Measurements from ENCODE around the gene ZC2HC1B. TPM values are rescaled to one million over a fixed set of nuclear protein-coding genes. Genes with fewer than 3 reads are reported as not detected.

Gene ZC2HC1B
- total and polyA plus RNA-seq, 2 of the 8 experiments (the other 6 are each of a cell fraction or from before 2014, with no cell fraction given) = not detected

DNA sequence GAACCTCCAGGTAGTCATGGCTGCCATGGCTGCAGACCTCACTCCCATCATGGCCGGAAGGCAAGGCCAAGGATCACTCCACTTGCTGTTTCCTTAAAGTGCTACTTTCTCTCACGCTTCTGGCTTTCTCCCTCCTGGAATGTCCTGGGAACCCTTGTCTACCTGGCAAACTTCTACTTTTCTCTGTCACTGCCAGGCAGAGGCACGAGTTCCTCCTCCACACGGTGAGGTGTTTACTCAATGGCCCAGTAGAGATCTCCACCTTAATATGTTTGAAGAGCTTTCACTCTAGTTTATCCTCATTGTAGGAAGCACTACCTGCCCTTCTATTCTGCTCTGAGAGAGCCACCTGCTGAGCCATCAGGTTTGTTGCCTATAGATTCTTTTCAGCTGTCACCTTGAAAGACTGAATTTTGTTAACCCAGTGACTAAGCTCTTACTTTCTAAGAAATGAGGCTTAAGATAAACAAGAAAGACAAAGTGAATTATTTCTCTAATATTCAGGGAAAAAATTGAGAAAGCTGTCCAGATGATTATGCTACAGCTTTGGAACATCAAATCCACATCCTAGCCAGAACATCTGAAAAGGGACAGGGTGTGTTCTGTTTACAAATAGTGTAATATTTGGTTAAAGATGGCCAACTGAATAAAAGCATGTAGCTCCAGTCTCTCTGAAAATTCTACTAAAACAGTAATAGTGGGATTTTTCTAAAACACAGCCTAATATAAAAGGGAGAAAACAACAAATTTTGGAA is 88.8 kb downstream of the ZC2HC1B start:
- POLR2A ChIA-PET (ENCODE audit: partially characterized antibody) = interaction anchor here (1.1 kb wide), 1 partner anchor 8 kb away, joined by 4 read pairs; no protein-coding TSS in a partner anchor
- no peak overlapping the region for H2BK15ac ChIP-seq (ENCODE audit: low read length)
- TF ChIP-seq BRCA1 (IDR thresholded peaks at IDR 0.05; ENCODE audit: low read depth, low read length) = no peak
- no peak for TF ChIP-seq SIRT6 (IDR thresholded peaks at IDR 0.05; ENCODE audit: low read length)
- TF ChIP-seq ASH2L (IDR thresholded peaks at IDR 0.05; ENCODE audit: low read length) = no peak
- no peak for TF ChIP-seq NANOG (IDR thresholded peaks at IDR 0.05; ENCODE audit: insufficient read depth, low read depth, low read length, poor library complexity, severe bottlenecking)
- no peak for TF ChIP-seq CTBP2 (IDR thresholded peaks at IDR 0.05; ENCODE audit: borderline replicate concordance, insufficient read depth, insufficient read length, low read length)
- TF ChIP-seq KDM4A (IDR thresholded peaks at IDR 0.05; ENCODE audit: low read depth, low read length, severe bottlenecking) = no peak
- TF ChIP-seq CBX5 (IDR thresholded peaks at IDR 0.05; ENCODE audit: low read depth, low read length) = no peak
- TF ChIP-seq CBX8 (IDR thresholded peaks at IDR 0.05; ENCODE audit: borderline replicate concordance, low read depth, low read length) = no peak
- no peak for TF ChIP-seq PHF8 (conservative IDR thresholded peaks at IDR 0.05; ENCODE audit: low read depth, low read length)
- TF ChIP-seq, protein P1, sequence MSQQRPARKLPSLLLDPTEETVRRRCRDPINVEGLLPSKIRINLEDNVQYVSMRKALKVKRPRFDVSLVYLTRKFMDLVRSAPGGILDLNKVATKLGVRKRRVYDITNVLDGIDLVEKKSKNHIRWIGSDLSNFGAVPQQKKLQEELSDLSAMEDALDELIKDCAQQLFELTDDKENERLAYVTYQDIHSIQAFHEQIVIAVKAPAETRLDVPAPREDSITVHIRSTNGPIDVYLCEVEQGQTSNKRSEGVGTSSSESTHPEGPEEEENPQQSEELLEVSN (IDR thresholded peaks at IDR 0.05) = no peak
- TF ChIP-seq SP4 (IDR thresholded peaks at IDR 0.05; ENCODE audit: low read length) = no peak
- TF ChIP-seq SP2 (IDR thresholded peaks at IDR 0.05; ENCODE audit: low read length) = no peak

More for the DNA sequence above, 88.8 kb downstream of the ZC2HC1B start:
- peaks cover 3 to 12% (median 5%) of the 10 kb centered on the region in 4 experiments; a peak in 6 of 7 replicates for H3K4me1 ChIP-seq (replicated peaks in 1 of 4; ENCODE audit: control insufficient read depth in 3 of 4, insufficient read depth in 4 of 4, low read length in 3 of 4)
- H4K5ac ChIP-seq (ENCODE audit: insufficient read length, low read depth, low read length) = no peak overlapping the region
- no peak overlapping the region for H2BK5ac ChIP-seq (ENCODE audit: low read depth, low read length)
- H2AFZ ChIP-seq (ENCODE audit: low read length) = no peak overlapping the region
- H3K56ac ChIP-seq (replicated peaks; ENCODE audit: insufficient read length, low read depth, low read length) = no peak overlapping the region
- H3K14ac ChIP-seq (ENCODE audit: insufficient read length) = no peak overlapping the region
- H3K4ac ChIP-seq (replicated peaks; ENCODE audit: insufficient read length, low read depth, low read length) = no peak overlapping the region
- no peak overlapping the region for H3K23ac ChIP-seq (ENCODE audit: insufficient read length)
- no peak for DNase-seq (ENCODE audit: low read depth in 1 of 2, low spot score in 2 of 2)
- FAIRE-seq = no peak
- H2AK5ac ChIP-seq (ENCODE audit: low read depth, low read length) = no peak overlapping the region
- no peak overlapping the region for H2BK12ac ChIP-seq (ENCODE audit: low read depth, low read length)
- no peaks in the 10 kb centered on the region for H3K79me1 ChIP-seq (ENCODE audit: low read depth, low read length)
- no peak overlapping the region for H4K8ac ChIP-seq (ENCODE audit: extremely low read depth, insufficient read depth, low read length)
- no peaks in the 10 kb centered on the region for H3K9me3 ChIP-seq (ENCODE audit: insufficient read depth in 2 of 2, low read depth in 1 of 2, low read length in 1 of 2)
- H3K4me2 ChIP-seq (ENCODE audit: insufficient read depth in 1 of 2, low read depth in 2 of 2, low read length in 2 of 2) = no peak overlapping the region
- no peaks in the 10 kb centered on the region for H3K79me2 ChIP-seq (ENCODE audit: control insufficient read depth in 1 of 2, insufficient read depth in 2 of 2, low read length in 2 of 2)
- no peaks in the 10 kb centered on the region for H3K36me3 ChIP-seq (ENCODE audit: control insufficient read depth in 2 of 4, insufficient read depth in 4 of 4, low read length in 3 of 4)
- H2BK120ac ChIP-seq (replicated peaks; ENCODE audit: low read depth, low read length) = no peak overlapping the region
- peaks cover 10 to 32% (median 30%) of the 10 kb centered on the region in 4 experiments for H3K27me3 ChIP-seq (replicated peaks in 1 of 4; ENCODE audit: control insufficient read depth in 3 of 4, extremely low read depth in 1 of 4, insufficient read depth in 3 of 4, low read length in 3 of 4)
- H3K4me3 ChIP-seq (ENCODE audit: extremely low read depth in 1 of 4, insufficient read depth in 2 of 4, low read depth in 3 of 4, low read length in 4 of 4) = no peak overlapping the region
- no peaks in the 10 kb centered on the region for H4K20me1 ChIP-seq (replicated peaks in 1 of 2; ENCODE audit: control insufficient read depth in 1 of 2, insufficient read depth in 2 of 2, low read length in 2 of 2)
- no peaks in the 10 kb centered on the region for H3K23me2 ChIP-seq (ENCODE audit: low read depth, low read length)
- H2BK20ac ChIP-seq (ENCODE audit: low read length) = no peak overlapping the region
- H3K18ac ChIP-seq (ENCODE audit: extremely low read depth, low read length) = no peak overlapping the region
- H4K91ac ChIP-seq (replicated peaks; ENCODE audit: insufficient read length, low read length) = no peak overlapping the region
- H3K9ac ChIP-seq (replicated peaks in 1 of 4; ENCODE audit: extremely low read depth in 1 of 4, low read depth in 3 of 4, low read length in 3 of 4) = no peak overlapping the region
- CTCF ChIA-PET (ENCODE audit: partially characterized antibody) = interaction anchor here (0.7 to 18.3 kb wide), 8 partner anchors 9 to 80 kb away, joined by 3 to 591 read pairs (median 19); partner anchors contain the start of gene PLAGL1
- WGBS, 2 experiments (ENCODE audit: extremely low coverage in 1 of 2, insufficient coverage in 1 of 2, insufficient read length in 1 of 2, insufficient replicate concordance in 2 of 2, low coverage in 1 of 2, low lambda C conversion rate in 2 of 2, missing lambda C conversion rate in 1 of 2) = 75% methylated on average over 4 of the region's 4 CpGs; no CpG with 5 or more reads in 1 of the 2 experiments
- H3K27ac ChIP-seq (ENCODE audit: low read depth, low read length) = no peak overlapping the region
